PC-9 (cell line): ENCODE results near the gene AKTIP. TPM values are rescaled to one million over a fixed set of nuclear protein-coding genes. Genes with fewer than 3 reads are reported as not detected.

Experiments used
- BruUV-seq: library from RNA; stranded (reverse); fragments of 400-500 nt; replicated peaks from 2 replicates; lab custom pipeline; 2021; lab: Mats Ljungman, UMichigan
- CTCF ChIA-PET: fragments of 300-600 bp; sonication (Branson Sonifier 250); formaldehyde crosslinking; loops from one replicate; lab custom pipeline; 2022; ENCODE audit warnings: antibody characterized with exemption; lab: Charles Lee
- POLR2A ChIA-PET: fragments of 300-600 bp; sonication (Branson Sonifier 250); formaldehyde crosslinking; loops from one replicate; lab custom pipeline; 2022; ENCODE audit warnings: antibody characterized with exemption; ENCODE audit not compliant: unreplicated experiment; lab: Charles Lee
- DNase-seq, 2 experiments: peaks; one replicate each; pipeline versions ENCODE4 v3.0.0 to v3.0.0-alpha.2; 2015 to 2022; ENCODE audit warnings: mixed read lengths in 1 of 2
- H2AFZ ChIP-seq: fragments of 200-600 bp; sonication (generic); 2 replicates; pipeline ENCODE4 v1.8.1; 2017; ENCODE audit warnings: antibody characterized with exemption
- H3F3A ChIP-seq: fragments of 200-600 bp; sonication (generic); 2 replicates; pipeline ENCODE4 v1.8.1; 2017; ENCODE audit warnings: antibody characterized with exemption, mild to moderate bottlenecking, low read depth; ENCODE audit not compliant: insufficient read depth
- H3K27ac ChIP-seq: fragments of 200-600 bp; sonication (generic); 2 replicates; pipeline ENCODE4 v1.6.1; 2016; ENCODE audit warnings: mixed run types
- H3K27me3 ChIP-seq: fragments of 200-600 bp; sonication (generic); 2 replicates; pipeline ENCODE4 v1.6.1; 2016; ENCODE audit warnings: low read depth, mixed run types; ENCODE audit not compliant: insufficient read depth
- H3K36me3 ChIP-seq: fragments of 200-600 bp; sonication (generic); 2 replicates; pipeline ENCODE4 v1.6.1; 2016; ENCODE audit warnings: low read depth, mixed run types
- H3K4me1 ChIP-seq: fragments of 200-600 bp; sonication (generic); replicated peaks from 2 replicates; pipeline ENCODE4 v1.6.1; 2016; ENCODE audit warnings: mixed run types; ENCODE audit not compliant: insufficient read depth
- H3K4me2 ChIP-seq: fragments of 200-600 bp; sonication (generic); 2 replicates; pipeline ENCODE4 v1.6.1; 2017; ENCODE audit warnings: mixed run types
- H3K4me3 ChIP-seq: fragments of 200-600 bp; sonication (generic); 2 replicates; pipeline ENCODE4 v1.6.1; 2016; ENCODE audit warnings: mixed run types
- H3K79me2 ChIP-seq: fragments of 200-600 bp; sonication (generic); 2 replicates; pipeline ENCODE4 v1.6.1; 2017; ENCODE audit warnings: low read depth, mixed run types
- H3K9me2 ChIP-seq: fragments of 200-600 bp; sonication (generic); 2 replicates; pipeline ENCODE4 v1.8.1; 2017; ENCODE audit warnings: mild to moderate bottlenecking; ENCODE audit not compliant: insufficient read depth
- H3K9me3 ChIP-seq: fragments of 200-600 bp; sonication (generic); 2 replicates; pipeline ENCODE4 v1.8.1; 2016; ENCODE audit warnings: low read depth; ENCODE audit not compliant: insufficient read depth
- H4K20me1 ChIP-seq: fragments of 200-600 bp; sonication (generic); 2 replicates; pipeline ENCODE4 v1.8.1; 2017; ENCODE audit not compliant: insufficient read depth
- EZH2 ChIP-seq: fragments of 200-600 bp; sonication (generic); IDR thresholded peaks from 2 replicates; pipeline ENCODE4 v1.8.0; 2017; ENCODE audit warnings: antibody characterized with exemption, low read depth
- intact Hi-C: fragments of 100-400 bp; cut with micrococcal nuclease; formaldehyde crosslinking; loops from one replicate; pipeline ENCODE4 v1.10.0; 2022; ENCODE audit not compliant: unreplicated experiment
- total RNA-seq: library from RNA; stranded (reverse); gene quantifications from 2 replicates; pipeline ENCODE4 v1.2.3, GENCODE V29; 2021
- TF ChIP-seq, protein P1 (sequence below): fragments of 200-600 bp; sonication (generic); conservative IDR thresholded peaks from 2 replicates; pipeline ENCODE4 v1.6.1; 2017; ENCODE audit warnings: mixed run types, antibody characterized with exemption, mild to moderate bottlenecking, moderate library complexity

AKTIP gene
- total RNA-seq, 1 experiment from 2014 or later = 33.0 TPM

DNA sequence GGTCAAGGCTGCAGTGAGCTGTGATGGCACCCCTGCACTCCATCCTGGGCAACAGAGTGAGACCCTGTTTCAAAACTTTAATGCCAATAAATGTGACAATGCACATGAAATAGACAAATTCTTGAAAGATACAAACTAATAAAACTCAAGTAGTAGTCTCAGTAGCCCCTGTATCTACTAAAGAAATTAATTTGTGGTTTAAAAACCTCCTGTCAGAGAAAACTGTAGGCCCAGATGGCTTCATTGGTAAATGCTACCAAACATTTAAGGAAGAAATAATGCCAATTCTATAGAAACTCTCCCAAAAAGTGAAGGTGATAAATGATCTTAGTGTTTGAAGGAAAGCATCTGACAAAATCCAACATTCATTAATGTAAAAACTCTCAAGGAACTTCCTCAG is 16.8 kb downstream of the AKTIP start:
- H3K9me2 ChIP-seq = no peaks in the 10 kb centered on the region
- H3K27me3 ChIP-seq = no peaks in the 10 kb centered on the region
- ChIA-PET CTCF (no interaction called here), POLR2A (no interaction called here)
- no peak overlapping the region for H3K27ac ChIP-seq
- H3K36me3 ChIP-seq = peaks cover 32% of the 10 kb centered on the region
- no peak overlapping the region for H3K4me2 ChIP-seq
- DNase-seq = no peak
- no peaks in the 10 kb centered on the region for H3K4me1 ChIP-seq
- intact Hi-C loops = no loop called here
- H2AFZ ChIP-seq = no peak overlapping the region
- no peaks in the 10 kb centered on the region for H4K20me1 ChIP-seq
- H3K9me3 ChIP-seq = no peaks in the 10 kb centered on the region
- no TSS peak for BruUV-seq
- no peaks in the 10 kb centered on the region for H3K79me2 ChIP-seq
- TF ChIP-seq, protein P1, sequence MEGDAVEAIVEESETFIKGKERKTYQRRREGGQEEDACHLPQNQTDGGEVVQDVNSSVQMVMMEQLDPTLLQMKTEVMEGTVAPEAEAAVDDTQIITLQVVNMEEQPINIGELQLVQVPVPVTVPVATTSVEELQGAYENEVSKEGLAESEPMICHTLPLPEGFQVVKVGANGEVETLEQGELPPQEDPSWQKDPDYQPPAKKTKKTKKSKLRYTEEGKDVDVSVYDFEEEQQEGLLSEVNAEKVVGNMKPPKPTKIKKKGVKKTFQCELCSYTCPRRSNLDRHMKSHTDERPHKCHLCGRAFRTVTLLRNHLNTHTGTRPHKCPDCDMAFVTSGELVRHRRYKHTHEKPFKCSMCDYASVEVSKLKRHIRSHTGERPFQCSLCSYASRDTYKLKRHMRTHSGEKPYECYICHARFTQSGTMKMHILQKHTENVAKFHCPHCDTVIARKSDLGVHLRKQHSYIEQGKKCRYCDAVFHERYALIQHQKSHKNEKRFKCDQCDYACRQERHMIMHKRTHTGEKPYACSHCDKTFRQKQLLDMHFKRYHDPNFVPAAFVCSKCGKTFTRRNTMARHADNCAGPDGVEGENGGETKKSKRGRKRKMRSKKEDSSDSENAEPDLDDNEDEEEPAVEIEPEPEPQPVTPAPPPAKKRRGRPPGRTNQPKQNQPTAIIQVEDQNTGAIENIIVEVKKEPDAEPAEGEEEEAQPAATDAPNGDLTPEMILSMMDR = no peak
- no peak for TF ChIP-seq EZH2
- H3K4me3 ChIP-seq = no peak overlapping the region
- H3F3A ChIP-seq = 0 out of 2 replicates have a peak, but pooled peaks cover 5% of the 10 kb centered on the region

DNA sequence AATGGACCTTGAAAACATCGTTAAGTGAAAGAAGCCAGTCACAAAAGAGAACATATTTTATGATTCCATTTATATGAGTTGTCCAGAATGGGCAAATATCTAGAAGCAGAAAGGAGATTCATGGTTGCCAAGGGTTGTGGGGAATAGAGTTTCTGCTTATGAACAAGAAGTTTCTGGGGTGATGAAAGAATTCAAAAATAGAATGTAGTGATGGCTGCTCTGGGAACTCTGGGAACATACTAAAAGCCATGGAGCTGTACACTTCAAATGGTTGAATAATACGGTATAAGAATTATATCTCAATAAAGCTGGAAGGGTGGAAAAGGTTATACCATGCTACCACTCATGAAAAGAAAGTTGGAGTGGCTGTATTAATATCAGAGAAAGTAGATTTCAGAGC is 18.5 kb downstream of the AKTIP start:
- Histone ChIP-seq H3K27ac (no peak overlapping the region), H3K4me3 (no peak overlapping the region), H3K79me2 (no peaks in the 10 kb centered on the region), H3K36me3 (peaks cover 28% of the 10 kb centered on the region), H3K4me2 (no peak overlapping the region), H3K9me2 (no peaks in the 10 kb centered on the region), H3K4me1 (no peaks in the 10 kb centered on the region), H3K27me3 (no peaks in the 10 kb centered on the region), H4K20me1 (no peaks in the 10 kb centered on the region), H3F3A (0 out of 2 replicates have a peak, but pooled peaks cover 5% of the 10 kb centered on the region), H2AFZ (no peak overlapping the region), H3K9me3 (no peaks in the 10 kb centered on the region)
- CTCF ChIA-PET = no interaction called here
- intact Hi-C loops = no loop called here
- TF ChIP-seq, protein P1 = no peak
- no peak for TF ChIP-seq EZH2
- no TSS peak for BruUV-seq
- DNase-seq = no peak
- POLR2A ChIA-PET = no interaction called here

DNA sequence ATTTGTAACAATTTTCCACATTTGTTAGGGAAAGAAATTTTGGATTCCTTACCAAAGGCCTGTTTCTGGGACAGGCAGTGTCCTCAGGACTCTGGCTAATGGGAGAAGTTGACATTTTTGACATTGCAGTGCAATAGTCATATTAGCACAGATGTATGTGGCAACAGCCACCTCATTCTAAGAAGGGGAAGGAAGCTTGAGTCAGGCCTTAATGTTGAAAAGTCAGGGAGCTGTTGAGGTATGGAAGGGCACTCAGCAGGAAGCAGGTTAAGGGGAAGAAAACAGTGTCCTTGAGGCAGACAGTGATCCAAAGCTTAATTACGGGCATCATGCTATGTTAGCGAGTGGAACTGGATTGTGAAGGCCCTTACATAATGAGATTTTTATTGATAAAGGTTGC is 20.9 kb downstream of the AKTIP start:
- Histone ChIP-seq H3K4me1 (no peaks in the 10 kb centered on the region), H2AFZ (no peak overlapping the region), H3K27me3 (no peaks in the 10 kb centered on the region), H3K27ac (no peak overlapping the region), H3K79me2 (no peaks in the 10 kb centered on the region), H4K20me1 (no peaks in the 10 kb centered on the region), H3K9me2 (no peaks in the 10 kb centered on the region), H3F3A (no peaks in the 10 kb centered on the region), H3K4me3 (no peak overlapping the region), H3K36me3 (peaks cover 21% of the 10 kb centered on the region), H3K9me3 (no peaks in the 10 kb centered on the region), H3K4me2 (no peak overlapping the region)
- CTCF ChIA-PET = no interaction called here
- DNase-seq = no peak
- no TSS peak for BruUV-seq
- TF ChIP-seq, protein P1 = no peak
- TF ChIP-seq EZH2 = no peak
- intact Hi-C loops = no loop called here
- POLR2A ChIA-PET = no interaction called here
